ENCODE data around the gene MAP6. TPM values are rescaled to one million over a fixed set of nuclear protein-coding genes. Genes with fewer than 3 reads are reported as not detected.

The MAP6 gene
- total RNA-seq, 1 experiment from 2014 or later, result 22.8 TPM

DNA sequence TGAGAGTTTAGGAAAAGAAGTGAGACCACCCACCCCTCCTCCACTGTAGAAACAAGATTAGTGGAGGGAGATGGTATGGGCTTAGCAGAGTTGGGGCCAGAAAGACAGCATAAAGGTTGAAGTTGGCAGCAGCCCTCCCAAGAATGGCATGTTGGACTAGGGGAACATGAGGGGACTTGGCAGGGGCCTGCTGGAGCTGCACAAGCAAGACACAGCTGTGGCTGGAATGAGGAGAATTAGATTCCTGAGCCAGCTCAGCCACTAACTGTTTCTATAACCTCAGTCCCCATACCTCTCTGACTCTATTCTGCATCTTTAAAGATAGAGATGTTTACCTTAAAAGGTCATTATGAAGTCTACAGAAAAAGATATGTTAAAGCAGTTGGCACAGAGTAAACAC lies 13.2 kb downstream of the MAP6 start:
- H3K4me3 ChIP-seq (ENCODE audit: low read depth, low read length), result no peak overlapping the region
- H3K4me1 ChIP-seq, result peaks cover 89% of the 10 kb centered on the region
- Mint-ChIP-seq H3K4me1 (ENCODE audit: low read depth, unreplicated experiment) (peaks cover 69% of the 10 kb centered on the region), H3K9me3 (ENCODE audit: unreplicated experiment) (peaks cover 12% of the 10 kb centered on the region), H3K4me3 (ENCODE audit: unreplicated experiment) (peak overlapping the region; percentile 9), H3K27ac (ENCODE audit: unreplicated experiment) (peak overlapping the region; percentile 6), H3K36me3 (ENCODE audit: insufficient read depth, unreplicated experiment) (no peaks in the 10 kb centered on the region), H3K27me3 (ENCODE audit: insufficient read depth, unreplicated experiment) (no peaks in the 10 kb centered on the region)
- DNase-seq, result peak in 1 of 2 experiments; percentile 70
- H3K27me3 ChIP-seq (replicated peaks; ENCODE audit: control insufficient read depth, insufficient read depth, low read length), result no peaks in the 10 kb centered on the region
- BruUV-seq (replicated peaks), result no TSS peak
- CTCF ChIA-PET, result interaction anchor here (0.9 to 1.7 kb wide), 4 partner anchors 13 to 58 kb away, joined by 3 to 18 read pairs (median 6); partner anchors contain the start of gene MAP6
- intact Hi-C loops (cut with micrococcal nuclease; ENCODE audit: unreplicated experiment), result loop anchor here (1.0 kb wide), 5 partner anchors 9 to 113 kb away; partner anchors contain the start of gene DGAT2
- no peaks in the 10 kb centered on the region for H3K9me3 ChIP-seq
- no peaks in the 10 kb centered on the region for H3K36me3 ChIP-seq (ENCODE audit: control insufficient read depth, insufficient read depth, low read length)
- TF ChIP-seq CTCF (IDR thresholded peaks at IDR 0.05; ENCODE audit: insufficient read depth in 1 of 2, low read depth in 1 of 2, low read length in 1 of 2, severe bottlenecking in 1 of 2, unreplicated experiment in 1 of 2), result no peak
- POLR2A ChIA-PET, result interaction anchor here (1.3 to 1.9 kb wide), 3 partner anchors 10 to 94 kb away, joined by 4 to 9 read pairs (median 9); partner anchors contain the start of genes MAP6 and SERPINH1

DNA sequence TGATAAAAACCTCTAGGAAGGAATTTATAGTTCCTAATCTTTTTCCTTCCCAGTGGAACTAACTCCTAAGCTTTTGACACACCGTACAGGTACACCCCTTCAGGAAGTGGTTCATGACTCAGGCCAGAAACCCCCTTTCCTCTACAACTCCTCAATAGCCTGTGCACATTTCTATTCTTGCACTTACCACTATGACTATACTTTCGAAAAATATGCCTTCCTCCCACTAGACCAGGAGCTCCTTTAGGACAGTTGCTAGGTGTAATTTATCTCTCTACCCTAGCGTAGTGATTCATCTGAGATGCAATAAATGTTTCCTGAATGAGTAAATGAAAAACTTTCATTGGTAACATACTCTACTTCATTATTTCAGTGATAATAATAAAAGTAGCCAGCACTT lies 14.5 kb downstream of the MAP6 start:
- CTCF ChIA-PET, result interaction anchor here (1.1 to 1.5 kb wide), 3 partner anchors 21 to 69 kb away, joined by 3 to 4 read pairs (median 3); no protein-coding TSS in a partner anchor

GRCh38 chr11:75653532-75653931 lies 15.3 kb downstream of the MAP6 start:
- H3K4me3 Mint-ChIP-seq (ENCODE audit: unreplicated experiment), result no peak overlapping the region
- H3K27me3 Mint-ChIP-seq (ENCODE audit: insufficient read depth, unreplicated experiment), result no peaks in the 10 kb centered on the region
- H3K36me3 Mint-ChIP-seq (ENCODE audit: insufficient read depth, unreplicated experiment), result no peaks in the 10 kb centered on the region
- DNase-seq, result no peak
- H3K9me3 ChIP-seq, result no peaks in the 10 kb centered on the region
- H3K27me3 ChIP-seq (replicated peaks; ENCODE audit: control insufficient read depth, insufficient read depth, low read length), result no peaks in the 10 kb centered on the region
- no peak for TF ChIP-seq CTCF (IDR thresholded peaks at IDR 0.05; ENCODE audit: insufficient read depth in 1 of 2, low read depth in 1 of 2, low read length in 1 of 2, severe bottlenecking in 1 of 2, unreplicated experiment in 1 of 2)
- intact Hi-C loops (cut with micrococcal nuclease; ENCODE audit: unreplicated experiment), result no loop called here
- POLR2A ChIA-PET, result no interaction called here
- H3K36me3 ChIP-seq (ENCODE audit: control insufficient read depth, insufficient read depth, low read length), result no peaks in the 10 kb centered on the region
- no TSS peak for BruUV-seq (replicated peaks)
- H3K4me1 ChIP-seq, result peaks cover 76% of the 10 kb centered on the region
- peaks cover 5% of the 10 kb centered on the region for H3K9me3 Mint-ChIP-seq (ENCODE audit: unreplicated experiment)
- no peak overlapping the region for H3K4me3 ChIP-seq (ENCODE audit: low read depth, low read length)
- CTCF ChIA-PET, result interaction anchor here (1.5 kb wide), 1 partner anchor 20 kb away, joined by 3 read pairs; no protein-coding TSS in a partner anchor
- H3K27ac Mint-ChIP-seq (ENCODE audit: unreplicated experiment), result peak overlapping the region; percentile 6
- H3K4me1 Mint-ChIP-seq (ENCODE audit: low read depth, unreplicated experiment), result peaks cover 71% of the 10 kb centered on the region

More for the DNA sequence above, 14.5 kb downstream of the MAP6 start:
- Histone ChIP-seq H3K36me3 (ENCODE audit: control insufficient read depth, insufficient read depth, low read length) (no peaks in the 10 kb centered on the region), H3K4me3 (ENCODE audit: low read depth, low read length) (no peak overlapping the region), H3K4me1 (peaks cover 76% of the 10 kb centered on the region), H3K9me3 (no peaks in the 10 kb centered on the region), H3K27me3 (replicated peaks; ENCODE audit: control insufficient read depth, insufficient read depth, low read length) (no peaks in the 10 kb centered on the region)
- POLR2A ChIA-PET, result no interaction called here
- BruUV-seq (replicated peaks), result no TSS peak
- no peaks in the 10 kb centered on the region for H3K36me3 Mint-ChIP-seq (ENCODE audit: insufficient read depth, unreplicated experiment)
- peak; percentile 51 to 72 for DNase-seq
- H3K27me3 Mint-ChIP-seq (ENCODE audit: insufficient read depth, unreplicated experiment), result no peaks in the 10 kb centered on the region
- TF ChIP-seq CTCF (IDR thresholded peaks at IDR 0.05; ENCODE audit: insufficient read depth in 1 of 2, low read depth in 1 of 2, low read length in 1 of 2, severe bottlenecking in 1 of 2, unreplicated experiment in 1 of 2), result no peak
- intact Hi-C loops (cut with micrococcal nuclease; ENCODE audit: unreplicated experiment), result no loop called here
- H3K4me3 Mint-ChIP-seq (ENCODE audit: unreplicated experiment), result peak overlapping the region; percentile 32
- H3K9me3 Mint-ChIP-seq (ENCODE audit: unreplicated experiment), result peaks cover 12% of the 10 kb centered on the region
- peak overlapping the region; percentile 6 for H3K27ac Mint-ChIP-seq (ENCODE audit: unreplicated experiment)
- H3K4me1 Mint-ChIP-seq (ENCODE audit: low read depth, unreplicated experiment), result peaks cover 68% of the 10 kb centered on the region

Measured in Caco-2 (cell line).